IMR-90 (cell line): Measurements from ENCODE around the gene SPATA13. TPM values are rescaled to one million over a fixed set of nuclear protein-coding genes. Genes with fewer than 3 reads are reported as not detected.

Source experiments
- ATAC-seq: fragments of 200-7000 bp; cut with Tn5 transposase; 2 replicates; pipeline ENCODE4 v1.9.1; 2020; ENCODE audit warnings: low read depth, mild to moderate bottlenecking, moderate library complexity
- BruUV-seq: library from RNA; stranded (reverse); fragments of 400-500 nt; replicated peaks from 2 replicates; lab custom pipeline; 2021; lab: Mats Ljungman, UMichigan
- CTCF ChIA-PET: fragments of 300-600 bp; formaldehyde crosslinking; extraction: SDS; loops from one replicate; lab custom pipeline; 2021; ENCODE audit warnings: antibody characterized with exemption; lab: Yijun Ruan, JAX
- POLR2A ChIA-PET: fragments of 300-600 bp; sonication (Branson Sonifier 250); formaldehyde crosslinking; loops from one replicate; lab custom pipeline; 2022; ENCODE audit warnings: antibody characterized with exemption; ENCODE audit not compliant: unreplicated experiment; lab: Charles Lee
- DNase-seq: peaks from one replicate; pipeline ENCODE4 v3.0.0; 2013
- H2AFZ ChIP-seq: replicated peaks from 2 replicates; pipeline ENCODE3; 2013; ENCODE audit warnings: low read length, mild to moderate bottlenecking; ENCODE audit not compliant: poor library complexity
- H2AK5ac ChIP-seq: 2 replicates; pipeline ENCODE4 v1.6.1; 2013; ENCODE audit warnings: low read depth, low read length, inconsistent platforms
- H2AK9ac ChIP-seq: replicated peaks from 2 replicates; pipeline ENCODE3; 2013; ENCODE audit warnings: mild to moderate bottlenecking, low read depth, low read length, moderate library complexity; ENCODE audit not compliant: poor library complexity
- H2BK120ac ChIP-seq: 2 replicates; pipeline ENCODE4 v1.6.1; 2013; ENCODE audit warnings: low read depth, low read length, inconsistent platforms
- H2BK15ac ChIP-seq: 3 replicates; pipeline ENCODE4 v1.6.1; 2013; ENCODE audit warnings: low read depth, low read length, inconsistent platforms
- H2BK20ac ChIP-seq: 2 replicates; pipeline ENCODE4 v1.6.1; 2013; ENCODE audit warnings: low read depth, mild to moderate bottlenecking, inconsistent platforms, low read length, moderate library complexity
- H2BK5ac ChIP-seq: 2 replicates; pipeline ENCODE4 v1.6.1; 2013; ENCODE audit warnings: mild to moderate bottlenecking, low read depth, low read length, inconsistent platforms; ENCODE audit not compliant: poor library complexity, severe bottlenecking
- H3K14ac ChIP-seq: replicated peaks from 2 replicates; pipeline ENCODE4 v1.6.1; 2013; ENCODE audit warnings: low read depth, low read length, inconsistent platforms
- H3K18ac ChIP-seq: 2 replicates; pipeline ENCODE4 v1.6.1; 2013; ENCODE audit warnings: low read depth, low read length, control low read depth
- H3K23ac ChIP-seq: 2 replicates; pipeline ENCODE4 v1.6.1; 2013; ENCODE audit warnings: low read depth, low read length, inconsistent platforms
- H3K27ac ChIP-seq: 2 replicates; pipeline ENCODE4 v1.5.1; 2013; ENCODE audit warnings: mild to moderate bottlenecking, control low read depth, low read length; ENCODE audit not compliant: insufficient read depth
- H3K27me3 ChIP-seq: 2 replicates; pipeline ENCODE4 v1.6.1; 2013; ENCODE audit warnings: low read length; ENCODE audit not compliant: control insufficient read depth, insufficient read depth
- H3K36me3 ChIP-seq: 2 replicates; pipeline ENCODE4 v1.6.1; 2013; ENCODE audit warnings: low read length, mixed read lengths; ENCODE audit not compliant: control insufficient read depth, insufficient read depth
- H3K4ac ChIP-seq: 2 replicates; pipeline ENCODE4 v1.6.1; 2013; ENCODE audit warnings: low read depth, low read length, inconsistent platforms
- H3K4me1 ChIP-seq: 2 replicates; pipeline ENCODE4 v1.6.1; 2013; ENCODE audit warnings: low read length, mixed read lengths; ENCODE audit not compliant: control insufficient read depth, insufficient read depth
- H3K4me2 ChIP-seq: 2 replicates; pipeline ENCODE4 v1.6.1; 2013; ENCODE audit warnings: low read depth, mild to moderate bottlenecking, control low read depth, low read length, moderate library complexity
- H3K4me3 ChIP-seq: 2 replicates; pipeline ENCODE4 v1.5.1; 2013; ENCODE audit warnings: low read depth, mild to moderate bottlenecking, control low read depth, low read length, moderate library complexity; ENCODE audit not compliant: insufficient read depth
- H3K56ac ChIP-seq: 2 replicates; pipeline ENCODE4 v1.6.1; 2013; ENCODE audit warnings: low read length, inconsistent platforms; ENCODE audit not compliant: insufficient read depth; ENCODE audit errors: extremely low read depth
- H3K79me1 ChIP-seq, 2 experiments: 2 replicates each; pipeline ENCODE4 v1.6.1; 2013; ENCODE audit warnings: low read length in 2 of 2, inconsistent platforms in 1 of 2, low read depth in 1 of 2
- H3K9ac ChIP-seq: 2 replicates; pipeline ENCODE4 v1.6.1; 2013; ENCODE audit warnings: low read depth, low read length, control low read depth
- H3K9me1 ChIP-seq: 2 replicates; pipeline ENCODE4 v1.6.1; 2013; ENCODE audit warnings: low read length, inconsistent platforms; ENCODE audit not compliant: insufficient read depth
- H3K9me3 ChIP-seq: 2 replicates; pipeline ENCODE4 v1.6.1; 2013; ENCODE audit warnings: low read length; ENCODE audit not compliant: control insufficient read depth, insufficient read depth
- H4K20me1 ChIP-seq: 2 replicates; pipeline ENCODE4 v1.6.1; 2013; ENCODE audit warnings: low read length, inconsistent platforms; ENCODE audit not compliant: insufficient read depth
- H4K5ac ChIP-seq: 2 replicates; pipeline ENCODE4 v1.6.1; 2013; ENCODE audit warnings: mild to moderate bottlenecking, low read depth, low read length, control low read depth
- H4K8ac ChIP-seq, 2 experiments: 2 replicates each; pipeline ENCODE4 v1.6.1; 2013; ENCODE audit warnings: low read depth in 2 of 2, low read length in 2 of 2, control low read depth in 1 of 2, inconsistent platforms in 1 of 2
- H4K91ac ChIP-seq: 2 replicates; pipeline ENCODE4 v1.6.1; 2013; ENCODE audit warnings: low read depth, low read length, inconsistent platforms; ENCODE audit not compliant: insufficient read depth
- CEBPB ChIP-seq: IDR thresholded peaks from 2 replicates; pipeline ENCODE4 v1.6.1; 2012; ENCODE audit warnings: low read depth, low read length, improper control_type of control experiment
- CHD1 ChIP-seq: IDR thresholded peaks from 2 replicates; pipeline ENCODE4 v1.6.1; 2012; ENCODE audit warnings: low read depth, low read length, improper control_type of control experiment
- CTCF ChIP-seq: conservative IDR thresholded peaks from 2 replicates; pipeline ENCODE4 v1.5.1; 2012; ENCODE audit warnings: mild to moderate bottlenecking, low read depth, low read length, improper control_type of control experiment
- MAZ ChIP-seq: IDR thresholded peaks from 2 replicates; pipeline ENCODE4 v1.6.1; 2012; ENCODE audit warnings: low read depth, mild to moderate bottlenecking, low read length, improper control_type of control experiment, moderate library complexity, borderline replicate concordance
- MXI1 ChIP-seq: IDR thresholded peaks from 2 replicates; pipeline ENCODE4 v1.6.1; 2012; ENCODE audit warnings: low read depth, mild to moderate bottlenecking, low read length, moderate library complexity, borderline replicate concordance
- NFE2L2 ChIP-seq: fragments of 150-350 bp; IDR thresholded peaks from 2 replicates; pipeline ENCODE4 v1.6.1; 2016; ENCODE audit warnings: low read depth, mild to moderate bottlenecking, low read length
- POLR2A ChIP-seq: IDR thresholded peaks from 2 replicates; pipeline ENCODE4 v1.6.1; 2012; ENCODE audit warnings: mild to moderate bottlenecking, low read depth, low read length
- RAD21 ChIP-seq: IDR thresholded peaks from 2 replicates; pipeline ENCODE4 v1.6.1; 2012; ENCODE audit warnings: low read length, improper control_type of control experiment
- RCOR1 ChIP-seq: IDR thresholded peaks from 2 replicates; pipeline ENCODE4 v1.6.1; 2012; ENCODE audit warnings: mild to moderate bottlenecking, low read length, improper control_type of control experiment; ENCODE audit not compliant: insufficient replicate concordance
- SMC3 ChIP-seq: fragments of 150-350 bp; IDR thresholded peaks from 2 replicates; pipeline ENCODE4 v1.6.1; 2016; ENCODE audit warnings: low read depth, mild to moderate bottlenecking, antibody characterized with exemption, low read length, moderate library complexity
- WGBS, 2 experiments: methylation state at CpG; one replicate each; pipeline versions ENCODE4 v1.1.5 to v1.1.7; 2013; ENCODE audit warnings: missing lambda C conversion rate in 2 of 2; ENCODE audit not compliant: insufficient read length in 1 of 2; ENCODE audit errors: extremely low coverage in 2 of 2; 5-methylcytosine and 5-hydroxymethylcytosine counted together
- dilution Hi-C: fragments of 300-500 bp; cut with HindIII; formaldehyde crosslinking; loops from one replicate; pipeline ENCODE4 v1.14.3; 2018; ENCODE audit warnings: low sequenced_read_pairs; ENCODE audit not compliant: unreplicated experiment
- in situ Hi-C: fragments of 300-500 bp; cut with MboI; formaldehyde crosslinking; loops from 3 replicates; pipeline ENCODE4 v1.14.3; 2019; ENCODE audit warnings: low sequenced_read_pairs, inconsistent platforms, mixed read lengths
- intact Hi-C: fragments of 100-400 bp; cut with micrococcal nuclease; formaldehyde crosslinking; loops from 2 replicates; pipeline ENCODE4 v1.10.0; 2022
- polyA plus RNA-seq, 3 experiments: library from polyadenylated mRNA; depleted of rRNA; stranded (reverse); fragments of >200 nt; gene quantifications; 2 replicates each; pipeline ENCODE4 v1.2.3, GENCODE V29; 2012; ENCODE audit warnings: low replicate concordance in 1 of 3
- total RNA-seq: library from RNA; depleted of rRNA; stranded (reverse); fragments of >200 nt; gene quantifications from 2 replicates; pipeline ENCODE4 v1.2.3, GENCODE V29; 2012

SPATA13 gene
- total and polyA plus RNA-seq, 2 of the 4 experiments (the other 2 are of a cell fraction) = 10.5 to 12.5 TPM

DNA sequence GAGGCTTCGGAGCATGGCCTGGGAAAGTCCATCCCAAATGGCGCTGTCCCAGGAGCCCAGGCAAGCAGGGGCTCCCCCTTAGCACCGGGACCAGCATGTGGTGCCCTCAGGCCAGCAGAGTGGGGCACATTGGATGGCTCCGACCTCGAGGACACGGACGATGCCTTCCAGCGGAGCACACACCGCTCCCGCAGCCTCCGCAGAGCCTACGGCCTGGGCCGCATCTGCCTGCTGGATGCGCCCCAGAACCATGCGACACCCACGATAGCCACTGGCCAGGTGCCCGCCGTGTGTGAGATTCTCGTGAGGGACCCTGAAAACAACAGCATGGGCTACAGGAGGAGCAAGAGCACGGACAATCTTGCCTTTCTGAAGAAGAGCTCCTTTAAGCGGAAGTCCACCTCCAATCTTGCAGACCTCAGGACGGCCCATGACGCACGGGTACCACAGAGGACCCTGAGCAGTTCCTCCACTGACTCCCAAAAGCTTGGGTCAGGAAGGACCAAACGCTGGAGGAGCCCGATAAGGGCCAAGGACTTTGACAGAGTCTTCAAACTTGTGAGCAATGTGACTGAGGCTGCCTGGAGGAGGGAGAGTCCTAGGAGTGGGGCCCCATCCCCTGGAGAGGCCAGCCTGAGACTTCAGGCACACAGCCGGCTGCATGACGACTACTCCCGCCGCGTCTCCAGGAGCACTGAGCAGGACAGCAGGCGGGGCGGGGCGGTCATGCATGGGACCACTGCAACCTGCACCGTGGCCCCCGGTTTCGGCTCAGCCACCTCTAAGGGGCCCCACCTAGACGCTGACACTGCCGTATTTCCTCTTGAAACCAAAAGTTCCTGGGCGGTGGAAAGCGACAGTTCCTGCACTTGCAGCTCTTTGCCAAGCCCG lies 63.1 kb downstream of the SPATA13 start:
- Histone ChIP-seq H3K9me3 (no peaks in the 10 kb centered on the region), H2AK5ac (no peak overlapping the region; the same call in 1 of the 2 replicates), H3K18ac (no peak overlapping the region), H4K5ac (no peak overlapping the region), H3K79me1 (peaks cover 8 to 57% of the 10 kb centered on the region in 2 experiments), H3K14ac (no peak overlapping the region), H4K20me1 (0 out of 2 replicates have a peak, but pooled peaks cover 3% of the 10 kb centered on the region), H3K23ac (no peak overlapping the region), H2BK15ac (no peak overlapping the region), H4K8ac (no peak overlapping the region), H4K91ac (no peak overlapping the region), H3K4me2 (no peak overlapping the region), H3K27me3 (no peaks in the 10 kb centered on the region), H2BK5ac (no peak overlapping the region), H3K27ac (no peak overlapping the region), H3K56ac (no peak overlapping the region), H3K4ac (no peak overlapping the region), H2AK9ac (no peak overlapping the region), H3K4me3 (no peak overlapping the region), H2BK120ac (no peak overlapping the region), H3K4me1 (no peaks in the 10 kb centered on the region), H2AFZ (no peak overlapping the region), H3K9me1 (no peaks in the 10 kb centered on the region; the same call in 1 of the 2 replicates), H3K9ac (no peak overlapping the region), H3K36me3 (peaks cover 20% of the 10 kb centered on the region), H2BK20ac (no peak overlapping the region)
- no TSS peak for BruUV-seq
- CTCF ChIA-PET = no interaction called here
- intact Hi-C loops (no loop called here), in situ Hi-C loops (loop anchor here (5.0 to 10.0 kb wide), 2 partner anchors 169 to 201 kb away; no protein-coding TSS in a partner anchor), dilution Hi-C loops (no loop called here)
- TF ChIP-seq POLR2A = no peak
- no peak for TF ChIP-seq CHD1
- no peak for TF ChIP-seq MXI1
- no peak for TF ChIP-seq RAD21
- no peak for TF ChIP-seq CEBPB
- TF ChIP-seq MAZ = no peak
- TF ChIP-seq CTCF = no peak
- no peak for TF ChIP-seq RCOR1
- TF ChIP-seq NFE2L2 = no peak
- TF ChIP-seq SMC3 = no peak
- WGBS, 2 experiments = 92% methylated on average over 30 of the region's 42 CpGs; no CpG with 5 or more reads in 1 of the 2 experiments
- no peak for DNase-seq
- POLR2A ChIA-PET = no interaction called here
- no peak for ATAC-seq
